Measurements from ENCODE around the gene NTM.

GRCh38 chr11:131571571-131571970, 201.2 kb downstream of the NTM start:
- TF ChIP-seq CTCF (conservative IDR thresholded peaks at IDR 0.05; ENCODE audit: low read depth, low read length): no peak
- no peak for TF ChIP-seq EZH2 (IDR thresholded peaks at IDR 0.05; ENCODE audit: borderline replicate concordance, low read depth, low read length, poor library complexity, severe bottlenecking)
